Measurements from ENCODE around the gene CTNS.

Gene CTNS

DNA sequence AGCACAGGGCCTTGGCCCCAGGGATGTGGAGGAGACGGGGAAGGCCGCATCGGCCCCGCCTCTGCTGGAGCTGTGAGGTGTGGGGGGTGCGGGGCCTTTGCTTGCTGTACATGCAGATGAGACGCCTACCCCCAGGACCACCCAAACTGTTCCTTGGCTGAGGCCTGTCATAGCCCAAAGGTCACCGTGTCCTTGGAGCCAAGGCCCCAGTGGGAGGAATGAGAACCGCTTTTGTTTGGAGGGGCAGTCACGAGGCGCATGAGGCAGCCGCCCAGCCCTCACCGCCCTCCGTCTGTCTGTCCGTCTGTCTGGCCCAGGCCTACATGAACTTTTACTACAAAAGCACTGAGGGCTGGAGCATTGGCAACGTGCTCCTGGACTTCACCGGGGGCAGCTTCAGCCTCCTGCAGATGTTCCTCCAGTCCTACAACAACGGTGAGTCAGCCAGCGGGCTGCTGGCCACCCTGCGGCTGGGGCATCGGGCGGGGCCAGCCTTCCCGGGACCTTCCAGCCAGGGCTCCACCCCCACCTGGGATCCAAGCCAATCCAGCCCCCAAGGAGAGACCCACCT is 23.1 kb downstream of the CTNS start:
- DNase-seq (ENCODE audit: low spot score): peak; percentile 95

DNA sequence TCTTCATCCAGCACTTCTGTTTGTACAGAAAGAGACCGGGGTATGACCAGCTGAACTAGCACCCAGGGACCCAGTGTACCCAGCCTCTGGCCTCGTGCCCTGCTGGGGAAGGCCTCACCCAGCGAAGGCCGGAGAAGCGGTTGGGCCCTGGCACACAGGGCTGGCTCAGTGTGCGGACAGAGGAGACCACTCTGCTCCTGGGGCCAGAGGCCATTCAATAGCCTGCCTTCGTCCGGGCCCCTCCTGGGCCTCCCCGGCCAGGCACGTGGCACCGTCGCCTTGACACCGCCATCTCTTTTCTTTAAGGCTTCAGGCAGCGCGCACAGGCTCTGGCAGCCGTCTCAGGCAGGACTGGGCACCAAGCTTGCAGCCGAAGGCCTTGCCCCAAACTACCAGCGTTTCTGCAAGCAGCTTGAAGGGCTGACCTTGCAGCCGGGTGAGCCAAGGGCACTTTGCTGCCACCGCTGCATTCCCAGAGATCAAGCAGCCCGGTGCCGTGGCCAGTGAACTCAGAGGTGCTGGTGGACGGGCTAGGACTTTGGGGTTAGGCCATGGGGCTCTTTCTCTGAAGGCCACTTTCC is 23.8 kb downstream of the CTNS start:
- DNase-seq (ENCODE audit: low spot score): no peak

DNA sequence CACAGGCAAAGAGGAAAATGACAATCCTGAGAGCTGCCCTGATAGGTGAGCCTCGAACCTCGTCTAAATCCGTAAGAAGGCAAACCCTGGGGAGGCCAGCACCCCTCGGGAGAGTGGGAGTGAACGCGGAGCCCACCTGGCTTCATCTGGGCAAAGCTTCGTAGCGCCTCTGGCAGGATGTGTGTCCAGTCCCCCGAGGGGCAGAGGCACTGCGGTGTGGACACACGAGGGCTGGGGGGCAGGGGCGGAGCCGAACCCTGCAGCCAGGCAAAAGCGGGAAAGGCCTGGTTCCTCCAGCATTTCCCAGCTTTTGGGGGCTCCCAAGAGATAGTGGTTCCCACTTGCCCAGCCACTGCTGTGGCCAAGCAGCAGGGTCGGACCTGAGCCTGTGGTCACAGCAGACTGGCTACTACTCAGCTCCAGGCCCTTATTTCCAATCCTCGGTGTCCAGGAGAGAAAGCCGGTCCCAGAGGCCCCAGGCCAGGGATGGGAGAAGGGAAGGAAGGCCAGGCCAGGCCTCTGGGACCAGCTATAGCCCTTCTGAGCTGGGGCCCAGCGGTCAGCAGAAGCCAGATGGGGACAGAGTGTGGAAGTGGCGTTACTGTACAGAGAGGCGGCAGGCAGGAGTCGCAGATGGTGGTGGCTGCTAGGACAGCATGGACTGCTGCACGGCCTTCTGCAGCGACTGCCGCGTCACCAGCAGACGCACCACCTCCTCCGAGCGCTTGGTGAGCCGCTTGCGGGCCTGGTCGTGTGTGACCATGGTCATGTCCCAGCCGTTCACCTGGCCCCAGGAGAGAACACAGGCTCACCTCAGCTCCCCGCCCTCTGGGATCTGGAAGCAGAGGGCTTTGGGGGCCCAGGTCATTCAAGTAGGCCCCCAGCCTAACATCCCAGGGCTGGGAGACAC is 26.8 kb downstream of the CTNS start:
- DNase-seq (ENCODE audit: low spot score): no peak

DNA sequence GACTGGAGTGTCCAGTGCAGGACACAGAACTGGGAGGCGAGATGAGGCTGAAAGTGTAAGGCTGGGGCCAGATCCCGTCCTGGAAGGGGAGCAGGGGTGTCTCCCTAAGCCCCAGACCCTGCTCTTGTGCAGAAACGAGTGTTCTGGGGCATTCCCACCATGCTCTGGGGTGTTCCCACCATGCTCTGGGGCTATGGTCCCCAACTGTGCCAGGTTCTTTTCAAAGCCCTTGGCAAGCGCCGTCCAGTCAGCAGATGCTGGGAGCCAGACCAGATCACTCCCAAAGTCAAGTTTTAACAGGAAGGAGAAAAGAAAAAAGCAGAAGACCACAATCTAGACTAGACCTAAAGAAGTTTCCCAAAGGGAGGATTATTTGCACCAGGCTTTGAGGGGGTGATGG is 29.3 kb downstream of the CTNS start:
- DNase-seq (ENCODE audit: low spot score): no peak

DNA sequence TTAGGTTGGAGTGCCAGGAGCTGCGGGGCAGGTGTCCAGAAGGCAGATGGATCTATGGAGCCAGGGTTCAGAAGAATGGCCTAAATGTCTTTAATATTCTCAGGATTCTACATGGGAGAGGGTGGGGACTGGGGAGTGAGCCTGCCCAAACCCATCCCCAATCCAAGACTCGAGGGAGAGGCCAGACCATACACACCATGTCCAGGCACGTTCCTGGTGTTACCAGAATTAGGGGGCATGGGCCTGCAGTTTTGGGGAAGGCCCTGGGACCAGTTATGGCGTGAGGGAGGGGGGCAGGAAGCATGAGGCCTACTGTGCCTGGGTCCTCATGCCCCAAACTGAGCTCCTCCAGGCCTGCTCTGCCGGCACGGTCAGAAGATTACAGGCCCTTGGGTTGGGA is 30.0 kb downstream of the CTNS start:
- no peak for DNase-seq (ENCODE audit: low spot score)

DNA sequence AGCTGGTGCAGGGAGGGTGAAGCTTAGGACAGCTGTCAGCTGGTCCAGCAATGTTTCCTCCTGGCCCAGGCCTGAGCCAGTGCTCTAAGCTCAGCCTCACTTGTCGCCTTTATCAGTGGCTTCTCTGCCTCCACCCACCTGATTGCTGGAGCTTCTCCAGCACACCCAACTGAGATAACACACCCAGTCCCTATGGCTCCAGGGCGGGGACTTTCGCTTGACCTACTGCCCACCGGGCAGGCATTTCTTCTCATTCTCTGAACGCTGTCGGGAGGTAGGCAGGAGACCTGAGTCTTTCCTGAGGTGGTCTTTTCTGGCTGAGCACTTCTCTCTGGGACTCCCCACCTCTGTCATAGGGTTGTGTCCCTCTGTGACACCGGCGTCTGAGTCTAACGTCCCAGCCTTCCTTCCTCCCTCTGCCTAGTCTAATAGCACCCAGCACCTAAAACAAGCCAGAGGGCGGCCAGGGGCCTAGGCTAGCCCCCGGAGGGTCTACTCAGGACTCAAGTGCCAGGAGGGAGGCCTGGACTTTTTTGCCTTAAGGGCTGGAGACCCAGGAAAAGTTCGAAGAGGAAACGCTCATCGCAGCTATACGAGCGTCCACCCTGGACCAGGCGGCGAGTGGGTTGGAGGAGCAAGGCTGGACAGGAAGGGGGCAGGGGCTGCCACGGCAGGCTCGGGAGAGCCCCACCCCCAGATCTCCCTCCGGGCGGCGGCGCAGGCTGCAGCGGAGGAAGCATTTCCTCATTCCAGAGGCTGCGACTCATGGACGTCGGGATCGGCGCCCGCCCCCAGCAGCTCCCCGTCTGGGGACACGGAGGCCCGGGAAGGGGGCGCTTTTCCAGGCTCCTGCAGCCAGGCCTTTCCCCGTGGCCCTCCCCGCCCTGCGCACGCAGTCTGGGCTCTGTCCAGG is 31.1 kb downstream of the CTNS start:
- peak; percentile 95 for DNase-seq (ENCODE audit: low spot score)

DNA sequence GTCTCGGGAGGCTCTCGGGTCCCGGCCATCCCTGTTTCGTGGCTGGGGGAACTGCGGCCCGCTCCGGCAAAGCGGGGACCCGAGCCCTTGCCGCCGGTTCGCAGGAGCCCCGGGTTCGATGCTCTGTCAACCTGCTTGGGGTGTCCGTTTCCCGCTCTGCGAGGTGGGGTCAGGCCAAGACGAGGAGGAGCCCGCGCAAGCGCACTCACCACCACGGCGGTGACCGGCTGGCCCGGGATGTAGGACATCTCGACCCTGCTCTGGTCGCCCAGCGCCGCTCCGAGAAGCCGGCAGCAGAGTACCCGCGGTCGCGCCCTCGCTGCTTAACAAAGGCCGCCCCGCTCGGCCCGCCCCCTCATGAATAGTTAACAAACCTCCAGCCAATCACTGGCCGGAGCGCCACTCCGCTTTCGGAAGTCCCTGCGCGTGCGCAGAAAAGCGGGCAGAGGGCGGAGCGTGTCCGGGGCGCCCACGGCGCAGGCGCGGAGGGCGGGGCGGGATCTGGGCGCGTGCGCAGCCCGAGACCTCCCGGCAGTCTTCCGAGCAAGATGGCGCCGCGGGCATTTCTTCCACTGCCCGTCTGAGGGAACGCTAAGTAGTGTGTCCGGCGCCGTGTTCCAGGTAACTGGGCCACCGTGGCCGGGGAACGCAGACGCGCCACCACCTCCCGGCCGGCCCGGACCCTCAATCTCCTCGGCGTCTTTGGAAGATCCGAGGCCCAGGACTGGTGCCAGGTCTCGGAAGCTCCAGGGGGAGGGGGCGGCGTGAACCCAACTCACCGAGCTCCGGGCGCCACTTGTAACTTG is 31.9 kb downstream of the CTNS start, which contains the start of the genes EMC6 and TAX1BP3:
Gene EMC6, plus strand, starts transcription at position 534 of the 806 bp plus-strand sequence. CDS start 335 bp downstream, outside the sequence.
Gene TAX1BP3, minus strand, starts transcription at position 300 of the 806 bp plus-strand sequence. Its CDS starts 52 bp downstream, at position 248.
- peak; percentile 100 for DNase-seq (ENCODE audit: low spot score)

DNA sequence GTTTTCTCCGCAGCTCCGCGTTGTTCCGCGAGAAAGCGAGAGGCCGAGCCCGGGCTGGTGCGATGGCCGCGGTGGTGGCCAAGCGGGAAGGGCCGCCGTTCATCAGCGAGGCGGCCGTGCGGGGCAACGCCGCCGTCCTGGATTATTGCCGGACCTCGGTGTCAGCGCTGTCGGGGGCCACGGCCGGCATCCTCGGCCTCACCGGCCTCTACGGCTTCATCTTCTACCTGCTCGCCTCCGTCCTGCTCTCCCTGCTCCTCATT is 32.5 kb downstream of the CTNS start:
- no peak for DNase-seq (ENCODE audit: low spot score)

DNA sequence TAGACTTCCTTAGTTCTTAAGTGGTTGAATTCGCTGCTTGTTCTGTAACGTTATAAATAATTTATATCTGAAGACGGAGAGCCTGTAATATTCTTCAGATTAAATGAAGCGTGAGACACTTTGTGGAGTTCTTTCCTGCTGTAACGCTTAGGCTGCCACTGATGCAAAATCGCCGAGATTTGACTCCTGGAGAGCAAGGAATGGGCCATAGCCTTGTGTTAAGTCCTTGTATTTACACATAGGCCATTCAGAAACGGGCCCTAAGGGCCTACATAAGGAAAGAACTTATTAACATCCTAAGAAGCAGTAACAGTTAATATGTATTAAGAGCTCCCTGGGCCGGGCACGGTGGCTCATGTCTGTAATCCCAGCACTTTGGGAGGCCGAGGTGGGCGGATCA is 33.0 kb downstream of the CTNS start:
- no peak for DNase-seq (ENCODE audit: low spot score)

DNA sequence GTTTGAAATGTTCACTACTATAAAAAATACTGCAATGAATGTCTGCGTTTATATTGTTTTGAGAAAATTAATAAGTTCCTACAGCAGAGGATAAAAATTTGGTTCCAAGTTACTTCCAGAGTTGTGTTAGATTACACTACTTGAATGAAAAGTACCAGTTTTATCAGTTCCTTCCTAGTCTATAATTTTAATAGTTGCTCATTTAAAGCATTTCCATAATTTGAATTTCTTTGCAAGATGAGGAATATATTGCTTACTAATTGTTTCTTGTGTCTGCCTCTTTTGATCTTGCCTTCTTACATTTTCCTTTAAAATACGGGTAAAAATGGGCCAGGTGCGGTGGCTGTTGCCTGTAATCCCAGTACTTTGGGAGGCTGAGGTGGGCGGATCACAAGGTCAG is 36.0 kb downstream of the CTNS start:
- no peak for DNase-seq (ENCODE audit: low spot score)

DNA sequence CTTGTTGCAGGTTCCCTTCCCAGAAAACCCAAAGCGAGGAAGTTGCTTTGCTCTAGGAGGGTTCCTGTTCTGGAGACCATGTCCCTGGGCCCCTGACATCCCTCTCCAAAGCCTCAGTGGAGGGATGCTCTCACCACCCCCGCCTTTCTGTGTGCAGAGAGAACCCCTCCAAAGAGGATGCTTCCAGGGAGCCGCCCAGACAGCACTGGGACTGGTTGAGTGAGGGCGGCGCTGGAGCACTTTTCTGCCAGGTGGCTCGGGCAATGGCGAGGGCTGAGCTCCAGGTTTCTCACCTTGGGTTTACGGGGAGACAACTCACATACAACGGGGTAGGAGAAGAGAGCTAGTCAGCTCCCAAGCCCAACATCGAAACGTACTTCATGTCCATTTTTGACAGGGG is 39.3 kb downstream of the CTNS start:
- no peak for DNase-seq (ENCODE audit: low spot score)

DNA sequence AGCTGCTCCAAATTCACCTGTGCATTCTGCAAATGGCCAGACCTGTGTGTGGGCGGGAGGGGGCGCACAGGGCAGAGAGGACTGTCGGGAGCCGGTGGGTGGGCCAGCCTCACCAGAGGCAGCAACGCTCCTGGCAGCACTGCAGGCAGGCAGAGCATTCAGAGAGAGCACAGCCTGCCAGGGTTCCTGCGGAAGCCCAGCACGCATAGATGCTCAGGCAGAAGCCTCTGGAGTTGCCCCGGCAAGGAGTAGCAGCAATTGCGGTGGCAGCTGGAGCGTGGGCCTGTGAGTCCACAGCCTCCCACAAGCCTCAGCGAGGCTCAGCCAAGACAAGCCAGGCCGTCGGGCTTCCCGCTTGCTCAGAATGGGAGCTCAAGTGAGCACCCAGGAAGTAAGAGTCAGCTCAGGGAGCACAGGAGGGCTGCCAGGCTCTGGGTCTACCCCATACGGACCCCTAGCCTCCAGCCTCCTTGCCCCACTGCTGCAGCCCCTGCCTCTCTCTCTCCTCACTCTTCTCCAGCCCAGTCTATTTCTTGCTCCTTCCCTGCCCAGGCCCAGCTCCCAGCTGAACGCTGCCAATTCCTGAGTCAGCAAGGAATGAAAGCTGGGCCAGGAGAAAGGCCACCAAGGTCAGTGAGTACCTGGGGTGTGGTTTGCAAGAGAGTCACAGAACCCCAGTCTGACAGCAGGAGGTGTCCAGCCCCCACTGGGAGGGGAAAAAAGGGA is 41.7 kb downstream of the CTNS start:
- peak; percentile 39 for DNase-seq (ENCODE audit: low spot score)

DNA sequence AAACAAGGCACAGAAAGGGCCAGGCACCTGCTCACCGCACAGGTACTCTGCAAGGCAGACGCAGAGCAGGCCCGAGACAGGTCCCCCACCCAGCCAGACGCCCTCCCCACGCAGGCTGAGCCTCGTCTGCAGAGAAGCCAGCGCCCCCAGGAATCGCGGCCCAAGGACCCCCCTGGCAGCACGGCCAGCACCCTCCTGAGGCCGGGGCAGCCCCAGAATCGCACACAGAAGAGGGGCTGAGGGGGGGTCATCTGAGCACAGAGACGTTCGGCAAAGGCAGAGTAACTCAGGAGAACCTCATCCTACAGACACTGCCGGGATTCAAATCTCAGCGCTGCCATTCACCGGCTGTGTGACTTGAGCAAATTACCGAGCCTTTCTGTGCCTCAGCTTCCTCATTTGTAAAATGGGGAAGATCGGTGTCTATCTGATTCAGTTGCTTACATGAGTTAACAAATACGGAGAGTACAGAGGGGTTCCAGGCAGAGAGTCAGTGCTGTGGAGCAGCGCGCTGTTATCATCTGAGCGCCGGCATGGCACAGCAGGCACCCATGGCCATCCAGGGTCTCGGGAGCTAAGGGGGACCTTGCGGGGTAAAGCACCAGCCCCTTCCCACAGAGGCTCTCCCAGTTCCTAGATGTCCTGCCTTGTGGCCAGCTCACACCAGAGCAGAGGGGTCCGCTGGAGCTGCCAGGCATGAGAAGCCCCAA is 42.4 kb downstream of the CTNS start:
- DNase-seq (ENCODE audit: low spot score): no peak

DNA sequence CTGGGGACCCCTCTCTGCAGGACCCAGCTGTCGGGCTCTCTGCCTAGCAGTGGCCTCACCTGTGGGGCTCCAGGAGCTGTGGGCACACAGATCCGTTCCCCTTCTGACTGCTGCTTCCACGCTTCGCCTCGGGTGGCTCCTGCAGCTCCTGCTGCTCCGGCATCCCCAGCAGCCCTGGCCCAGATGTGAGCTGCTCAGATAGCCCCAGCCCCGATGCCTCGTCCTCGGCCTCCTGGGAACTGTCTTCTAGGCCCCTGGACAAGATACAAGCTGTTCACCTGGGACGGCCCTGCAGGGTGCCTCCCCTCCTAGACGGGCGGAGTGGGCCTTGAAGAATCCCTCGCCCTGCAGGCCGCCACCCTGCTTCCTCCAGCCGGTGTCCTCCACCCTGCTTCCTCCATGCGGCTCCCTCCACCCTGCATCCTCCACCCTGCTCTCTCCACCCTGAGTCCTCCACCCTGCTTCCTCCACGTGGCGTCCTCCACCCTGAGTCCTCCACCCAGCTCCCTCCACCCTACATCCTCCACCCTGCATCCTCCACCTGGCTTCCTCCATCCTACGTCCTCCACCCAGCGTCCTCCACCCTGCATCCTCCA is 43.1 kb downstream of the CTNS start:
- no peak for DNase-seq (ENCODE audit: low spot score)

DNA sequence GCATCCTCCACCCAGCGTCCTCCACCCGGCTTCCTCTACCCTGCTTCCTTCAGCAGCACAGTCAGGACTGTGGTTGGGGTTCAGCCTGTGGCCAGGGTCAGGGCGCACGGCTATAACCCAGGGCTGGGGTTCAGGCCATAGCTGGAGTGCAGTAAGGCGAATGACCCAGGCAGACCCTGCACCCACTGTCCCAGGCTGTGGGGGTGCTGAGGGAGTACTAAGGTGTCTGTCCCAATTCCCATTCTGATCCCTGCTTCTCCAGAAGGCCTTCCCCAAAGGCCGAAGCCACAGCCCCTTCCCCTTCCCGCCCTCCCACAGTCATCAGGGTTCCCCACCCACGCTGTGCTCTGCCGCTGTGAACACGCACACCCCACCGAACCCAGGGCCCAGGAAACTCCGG is 44.5 kb downstream of the CTNS start:
- no peak for DNase-seq (ENCODE audit: low spot score)

DNA sequence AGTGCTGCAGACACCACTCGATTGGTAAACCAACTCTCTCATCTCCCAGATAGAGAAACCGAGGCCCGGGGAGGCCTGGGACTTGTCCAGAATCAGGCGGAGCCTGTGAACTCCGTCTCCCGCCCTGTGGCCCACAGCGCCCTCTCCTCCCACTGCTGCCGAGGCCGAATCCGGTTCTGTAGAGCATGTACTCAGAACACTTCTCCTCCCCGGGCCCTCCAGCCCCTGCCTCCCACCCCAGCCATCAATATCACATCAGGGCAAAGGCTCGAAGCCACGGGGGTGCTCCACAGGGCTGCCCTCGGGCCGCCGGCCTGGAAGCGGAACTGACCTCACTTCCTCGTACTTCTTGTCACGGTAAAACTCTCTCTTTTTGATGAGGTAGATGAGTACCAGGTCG is 45.0 kb downstream of the CTNS start:
- no peak for DNase-seq (ENCODE audit: low spot score)

DNA sequence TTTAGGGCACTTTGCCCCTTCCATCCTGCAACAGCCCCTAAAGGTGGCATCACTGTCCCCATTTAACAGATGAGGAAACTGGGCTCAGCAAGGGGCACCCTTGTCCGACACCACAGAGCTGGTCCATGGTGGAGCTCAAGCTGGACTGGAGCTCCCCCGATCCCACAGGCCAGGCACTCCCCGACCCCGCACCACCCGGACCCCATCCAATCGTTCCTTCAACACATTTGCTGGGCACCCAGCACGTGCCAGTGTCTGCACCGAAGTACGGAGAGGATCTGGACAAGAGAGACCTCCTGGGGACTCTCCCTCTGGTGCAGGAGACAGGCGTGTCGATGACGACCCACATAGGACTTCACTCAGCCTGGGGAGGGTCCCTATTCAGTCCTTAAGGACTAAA is 45.5 kb downstream of the CTNS start:
- DNase-seq (ENCODE audit: low spot score): no peak

DNA sequence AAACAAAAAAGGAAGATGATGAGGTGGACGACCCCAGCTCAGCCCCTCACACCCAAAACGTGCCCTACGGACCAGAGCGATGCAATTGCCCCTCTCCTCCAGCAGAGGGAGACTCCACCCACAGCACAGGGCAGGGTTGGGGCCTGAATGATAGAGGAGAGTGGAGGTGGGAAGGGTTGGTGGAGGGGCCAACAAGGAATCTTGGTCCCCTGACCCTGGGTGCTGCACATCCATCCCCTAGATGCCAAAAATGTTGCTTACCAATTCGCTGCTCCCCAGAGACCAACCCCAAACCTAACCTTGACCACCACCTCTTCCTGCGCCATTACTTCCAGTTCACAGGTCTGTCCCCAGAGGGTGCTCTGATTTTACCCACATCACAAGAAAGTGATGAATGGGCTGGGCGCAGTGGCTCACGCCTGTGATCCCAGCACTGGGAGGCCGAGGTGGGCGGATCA is 46.5 kb downstream of the CTNS start:
- peak; percentile 74 for DNase-seq (ENCODE audit: low spot score)

DNA sequence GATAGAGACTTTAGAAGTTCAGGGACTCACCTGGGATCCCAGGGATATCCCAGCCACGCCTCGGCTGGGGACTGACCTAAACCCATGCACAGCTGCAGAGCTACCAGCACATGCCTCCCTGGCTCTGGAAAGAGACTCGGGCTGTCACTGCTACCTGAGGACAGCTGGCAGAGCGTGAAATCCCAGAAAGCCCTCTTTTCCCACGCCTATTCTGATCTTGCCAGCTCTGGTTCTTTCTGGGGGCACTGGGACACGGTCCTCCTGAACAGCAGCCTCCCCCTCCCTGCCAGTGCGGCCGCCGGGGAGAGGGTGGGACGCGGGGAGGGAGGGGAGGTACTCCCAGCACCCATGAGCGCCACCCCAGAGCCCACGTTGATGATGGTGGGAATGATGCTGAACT is 48.6 kb downstream of the CTNS start:
- DNase-seq (ENCODE audit: low spot score): no peak
